Measurements from ENCODE around the gene HPCAL1. TPM values are rescaled to one million over a fixed set of nuclear protein-coding genes. Genes with fewer than 3 reads are reported as not detected.

The HPCAL1 gene
- total RNA-seq, 2 experiments from 2014 or later: 9.2 to 9.7 TPM

DNA sequence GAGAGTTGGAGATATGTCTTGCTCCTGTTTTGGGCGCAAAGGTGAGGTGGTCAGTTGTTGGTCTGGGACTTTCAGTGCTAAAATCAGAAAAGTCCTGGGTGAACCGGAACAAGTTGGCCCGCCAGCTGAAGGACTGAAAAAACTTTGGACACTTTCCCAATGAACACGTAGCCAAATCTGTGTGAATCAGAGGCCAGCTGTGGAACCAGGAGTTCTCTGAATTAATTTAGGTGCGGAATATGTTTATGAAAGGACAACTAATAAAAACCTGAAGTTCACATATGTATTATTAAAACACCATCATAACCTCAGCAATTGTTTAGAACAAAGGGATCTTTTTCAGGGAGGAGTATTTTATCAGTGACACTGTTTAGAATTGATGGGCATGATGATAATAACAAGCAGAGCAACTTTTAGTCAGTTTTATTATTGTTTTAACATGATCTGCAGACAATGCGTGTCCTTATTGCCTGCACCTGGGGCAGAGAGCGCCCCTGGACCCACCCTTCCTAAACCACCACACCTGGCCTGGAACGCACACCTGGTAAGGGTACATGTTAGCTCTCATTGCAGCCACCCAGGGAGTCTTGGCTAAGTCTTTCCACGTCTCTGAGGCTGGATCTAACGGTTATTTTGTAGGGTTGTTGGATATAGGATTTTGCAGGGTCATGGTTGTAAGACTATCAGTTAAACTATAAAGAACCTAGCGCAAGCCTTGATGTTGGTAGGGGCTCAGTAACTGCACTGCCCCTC is 155.3 kb downstream of the HPCAL1 start:
- no peak overlapping the region for H3K4me3 ChIP-seq (ENCODE audit: low read depth, low read length, poor library complexity, severe bottlenecking)
- H3K4me2 ChIP-seq (ENCODE audit: low read length): no peak overlapping the region
- no peak for TF ChIP-seq EZH2phosphoT487 (IDR thresholded peaks at IDR 0.05; ENCODE audit: borderline replicate concordance, low read depth, low read length)
- TF ChIP-seq, protein P1, sequence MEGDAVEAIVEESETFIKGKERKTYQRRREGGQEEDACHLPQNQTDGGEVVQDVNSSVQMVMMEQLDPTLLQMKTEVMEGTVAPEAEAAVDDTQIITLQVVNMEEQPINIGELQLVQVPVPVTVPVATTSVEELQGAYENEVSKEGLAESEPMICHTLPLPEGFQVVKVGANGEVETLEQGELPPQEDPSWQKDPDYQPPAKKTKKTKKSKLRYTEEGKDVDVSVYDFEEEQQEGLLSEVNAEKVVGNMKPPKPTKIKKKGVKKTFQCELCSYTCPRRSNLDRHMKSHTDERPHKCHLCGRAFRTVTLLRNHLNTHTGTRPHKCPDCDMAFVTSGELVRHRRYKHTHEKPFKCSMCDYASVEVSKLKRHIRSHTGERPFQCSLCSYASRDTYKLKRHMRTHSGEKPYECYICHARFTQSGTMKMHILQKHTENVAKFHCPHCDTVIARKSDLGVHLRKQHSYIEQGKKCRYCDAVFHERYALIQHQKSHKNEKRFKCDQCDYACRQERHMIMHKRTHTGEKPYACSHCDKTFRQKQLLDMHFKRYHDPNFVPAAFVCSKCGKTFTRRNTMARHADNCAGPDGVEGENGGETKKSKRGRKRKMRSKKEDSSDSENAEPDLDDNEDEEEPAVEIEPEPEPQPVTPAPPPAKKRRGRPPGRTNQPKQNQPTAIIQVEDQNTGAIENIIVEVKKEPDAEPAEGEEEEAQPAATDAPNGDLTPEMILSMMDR (conservative IDR thresholded peaks at IDR 0.05; ENCODE audit: low read length): no peak
- DNase-seq (ENCODE audit: low spot score): no peak
- H3K4me1 ChIP-seq (ENCODE audit: insufficient read depth, low read length, poor library complexity, severe bottlenecking): no peaks in the 10 kb centered on the region
- no TSS peak for BruUV-seq (replicated peaks)
- ChIA-PET CTCF (ENCODE audit: unreplicated experiment) (no interaction called here), POLR2A (interaction anchor here (0.6 kb wide), 1 partner anchor 172 kb away, joined by 3 read pairs; no protein-coding TSS in a partner anchor)
- H3K79me2 ChIP-seq (ENCODE audit: insufficient read depth, low read depth, low read length): no peaks in the 10 kb centered on the region
- H2AFZ ChIP-seq (ENCODE audit: low read length): no peak overlapping the region
- H3K9me2 ChIP-seq (ENCODE audit: insufficient read depth, low read length): no peaks in the 10 kb centered on the region
- no peaks in the 10 kb centered on the region for H3K9me3 ChIP-seq (ENCODE audit: low read length)
- no peaks in the 10 kb centered on the region for H3K36me3 ChIP-seq (ENCODE audit: insufficient read depth, low read length)
- no peaks in the 10 kb centered on the region for H4K20me1 ChIP-seq (ENCODE audit: insufficient read depth, low read length)
- H3K27ac ChIP-seq (ENCODE audit: low read depth, low read length, poor library complexity, severe bottlenecking): no peak overlapping the region
- intact Hi-C loops (cut with micrococcal nuclease; ENCODE audit: unreplicated experiment): no loop called here

DNA sequence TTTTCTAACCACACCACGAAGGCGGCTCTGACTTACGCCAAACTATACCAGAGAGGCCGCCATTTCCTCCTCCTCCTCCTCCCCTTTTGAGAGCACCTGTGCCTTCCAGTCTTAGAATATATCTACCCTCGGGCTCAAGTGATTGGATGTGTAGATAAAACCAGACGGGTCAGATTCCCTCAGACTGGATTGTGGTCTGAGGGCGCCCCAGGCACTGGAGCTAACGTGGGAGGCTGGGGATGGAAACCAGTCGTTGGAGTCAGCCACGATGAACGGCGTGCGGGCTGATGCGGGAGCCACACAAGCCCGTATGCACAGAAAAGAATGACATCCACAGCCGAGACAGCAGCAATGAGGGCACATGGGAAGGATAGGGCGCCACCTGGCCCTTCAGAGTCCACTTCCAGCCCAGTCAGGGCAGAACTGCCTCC is 157.7 kb downstream of the HPCAL1 start:
- Histone ChIP-seq H3K4me1 (ENCODE audit: insufficient read depth, low read length, poor library complexity, severe bottlenecking) (no peaks in the 10 kb centered on the region), H3K36me3 (ENCODE audit: insufficient read depth, low read length) (no peaks in the 10 kb centered on the region), H2AFZ (ENCODE audit: low read length) (no peak overlapping the region), H3K9me3 (ENCODE audit: low read length) (no peaks in the 10 kb centered on the region), H3K79me2 (ENCODE audit: insufficient read depth, low read depth, low read length) (no peaks in the 10 kb centered on the region), H3K4me2 (ENCODE audit: low read length) (no peak overlapping the region), H3K27ac (ENCODE audit: low read depth, low read length, poor library complexity, severe bottlenecking) (no peak overlapping the region), H3K4me3 (ENCODE audit: low read depth, low read length, poor library complexity, severe bottlenecking) (no peak overlapping the region), H4K20me1 (ENCODE audit: insufficient read depth, low read length) (no peaks in the 10 kb centered on the region), H3K9me2 (ENCODE audit: insufficient read depth, low read length) (no peaks in the 10 kb centered on the region)
- ChIA-PET CTCF (ENCODE audit: unreplicated experiment) (no interaction called here), POLR2A (interaction anchor here (0.5 to 0.6 kb wide), 2 partner anchors 12 to 13 kb away, joined by 4 read pairs; no protein-coding TSS in a partner anchor)
- no peak for TF ChIP-seq EZH2phosphoT487 (IDR thresholded peaks at IDR 0.05; ENCODE audit: borderline replicate concordance, low read depth, low read length)
- TF ChIP-seq, protein P1 (conservative IDR thresholded peaks at IDR 0.05; ENCODE audit: low read length): no peak
- BruUV-seq (replicated peaks): no TSS peak
- intact Hi-C loops (cut with micrococcal nuclease; ENCODE audit: unreplicated experiment): no loop called here
- DNase-seq (ENCODE audit: low spot score): no peak

Data from OCI-LY7 (cell line).